Mesodermal cell (in vitro differentiated cells): ENCODE results near the gene COL6A2.
"Not testable (repeated sequence)": the region's sequence is repeated elsewhere in the genome, so short reads cannot be mapped to it uniquely, and the experiment has no call there.

Source experiments
- H3K27ac ChIP-seq: 2 replicates; pipeline ENCODE4 v1.7.0; 2013; ENCODE audit warnings: mild to moderate bottlenecking, low read depth, low read length, moderate library complexity; ENCODE audit not compliant: severe bottlenecking
- H3K36me3 ChIP-seq: 2 replicates; pipeline ENCODE4 v1.7.1; 2013; ENCODE audit warnings: mild to moderate bottlenecking, low read length, moderate library complexity; ENCODE audit not compliant: control insufficient read depth, insufficient read depth
- H3K4me1 ChIP-seq: one replicate; pipeline ENCODE4 v1.7.1; 2013; ENCODE audit warnings: mild to moderate bottlenecking, low read length; ENCODE audit not compliant: insufficient read depth, control insufficient read depth, poor library complexity, severe bottlenecking
- H3K4me3 ChIP-seq: 2 replicates; pipeline ENCODE4 v1.7.0; 2013; ENCODE audit warnings: low read length, control low read depth, mild to moderate bottlenecking; ENCODE audit not compliant: insufficient read depth, poor library complexity, severe bottlenecking; ENCODE audit errors: extremely low read depth
- H3K9me3 ChIP-seq: 2 replicates; pipeline ENCODE4 v1.7.1; 2013; ENCODE audit warnings: mild to moderate bottlenecking, low read length, moderate library complexity; ENCODE audit not compliant: control insufficient read depth
- WGBS, 2 experiments: methylation state at CpG; one replicate each; pipeline ENCODE4 v1.1.5; 2013; ENCODE audit warnings: missing lambda C conversion rate in 2 of 2; ENCODE audit not compliant: insufficient coverage in 2 of 2; 5-methylcytosine and 5-hydroxymethylcytosine counted together

Gene COL6A2

GRCh38 chr21:46067505-46068201, 30.3 kb upstream of the COL6A2 start:
- H3K27ac ChIP-seq: peak overlapping the region; percentile 47
- H3K4me3 ChIP-seq: no peak overlapping the region
- WGBS, 2 experiments: 90 to 95% methylated on average over 26 to 32 of the region's 32 CpGs
- peaks cover 4% of the 10 kb centered on the region for H3K9me3 ChIP-seq
- H3K4me1 ChIP-seq: peaks cover 6% of the 10 kb centered on the region
- H3K36me3 ChIP-seq: no peaks in the 10 kb centered on the region

DNA sequence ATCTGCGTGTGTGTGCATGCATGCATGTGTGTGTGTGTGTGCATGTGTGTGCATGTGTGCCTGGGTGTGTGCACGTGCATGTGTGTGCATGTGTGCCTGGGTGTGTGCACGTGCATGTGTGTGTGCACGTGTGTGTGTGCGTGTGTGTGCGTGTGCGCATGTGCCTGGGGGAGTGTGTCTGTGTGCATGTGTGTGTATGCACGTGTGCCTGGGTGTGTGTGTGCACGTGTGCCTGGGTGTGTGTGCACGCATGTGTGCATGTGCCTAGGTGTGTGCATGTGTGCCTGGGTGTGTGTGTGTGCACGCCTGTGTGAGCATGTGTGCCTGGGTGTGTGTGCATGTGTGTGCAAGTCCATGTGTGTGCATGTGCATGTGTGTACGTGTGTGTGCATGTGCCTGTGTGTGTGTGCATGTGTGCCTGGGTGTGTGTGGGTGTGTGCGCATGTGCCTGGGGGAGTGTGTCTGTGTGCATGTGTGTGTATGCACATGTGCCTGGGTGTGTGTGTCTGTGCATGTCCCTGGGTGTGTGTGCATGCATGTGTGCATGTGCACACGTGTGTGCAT, 29.3 kb upstream of the COL6A2 start:
- peaks cover 6% of the 10 kb centered on the region for H3K4me1 ChIP-seq
- H3K4me3 ChIP-seq: no peak overlapping the region
- 55 to 61% methylated on average over 7 to 9 of the region's 14 CpGs for WGBS, 2 experiments
- H3K9me3 ChIP-seq: no peaks in the 10 kb centered on the region
- no peak overlapping the region for H3K27ac ChIP-seq
- H3K36me3 ChIP-seq: no peaks in the 10 kb centered on the region

DNA sequence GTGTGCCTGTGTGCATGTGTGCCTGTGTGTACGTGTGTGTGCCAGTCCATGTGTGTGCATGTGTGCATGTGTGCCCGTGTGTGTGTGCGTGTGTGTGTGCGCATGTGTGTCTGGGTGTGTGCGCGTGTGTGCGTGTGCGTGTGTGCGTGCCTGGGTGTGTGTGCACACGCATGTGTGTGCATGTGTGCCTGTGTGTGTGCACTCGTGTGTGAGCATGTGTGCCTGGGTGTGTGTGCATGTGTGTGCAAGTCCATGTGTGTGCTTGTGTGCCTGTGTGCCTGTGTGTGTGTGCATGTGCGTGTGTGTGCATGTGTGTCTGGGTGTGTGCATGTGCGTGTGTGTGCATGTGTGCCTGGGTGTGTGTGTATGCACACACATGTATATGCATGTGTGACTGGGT, 28.7 kb upstream of the COL6A2 start:
- H3K4me1 ChIP-seq: peaks cover 6% of the 10 kb centered on the region
- H3K9me3 ChIP-seq: no peaks in the 10 kb centered on the region
- H3K27ac ChIP-seq: no peak overlapping the region
- no peaks in the 10 kb centered on the region for H3K36me3 ChIP-seq
- WGBS, 2 experiments: 72 to 100% methylated on average over 5 to 8 of the region's 13 CpGs
- no peak overlapping the region for H3K4me3 ChIP-seq

GRCh38 chr21:46069719-46070279, 28.1 kb upstream of the COL6A2 start:
- Histone ChIP-seq H3K4me1 (peaks cover 6% of the 10 kb centered on the region), H3K36me3 (no peaks in the 10 kb centered on the region), H3K27ac (no peak overlapping the region), H3K4me3 (no peak overlapping the region), H3K9me3 (no peaks in the 10 kb centered on the region)
- 89 to 91% methylated on average over 18 to 21 of the region's 21 CpGs for WGBS, 2 experiments

- no peaks in the 10 kb centered on the region for H3K9me3 ChIP-seq
- peaks cover 1% of the 10 kb centered on the region for H3K4me1 ChIP-seq
- WGBS, 2 experiments: 77 to 89% methylated on average over 12 to 13 of the region's 13 CpGs
- no peak overlapping the region for H3K27ac ChIP-seq
- H3K36me3 ChIP-seq: no peaks in the 10 kb centered on the region
- H3K4me3 ChIP-seq: no peak overlapping the region
These were observed 26.8 kb upstream of the COL6A2 start for GRCh38 chr21:46071082-46071481.

DNA sequence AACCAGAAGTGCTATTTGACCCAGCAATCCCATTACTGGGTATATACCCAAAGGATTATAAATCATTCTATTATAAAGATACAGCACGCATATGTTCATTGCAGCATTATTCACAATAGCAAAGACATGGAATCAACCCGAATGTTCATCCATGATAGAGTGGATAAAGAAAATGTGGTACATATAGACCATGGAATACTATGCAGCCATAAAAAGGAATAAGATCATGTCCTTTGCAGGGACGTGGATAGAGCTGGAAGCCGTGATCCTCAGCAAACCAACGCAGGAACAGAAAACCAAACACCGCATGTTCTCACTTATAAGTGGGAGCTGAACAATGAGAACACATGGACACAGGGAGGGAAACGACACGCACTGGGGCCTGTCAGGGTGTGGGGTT, 21.2 kb upstream of the COL6A2 start:
- H3K27ac ChIP-seq, H3K4me1 ChIP-seq, H3K9me3 ChIP-seq, H3K4me3 ChIP-seq, H3K36me3 ChIP-seq: not testable (repeated sequence)
- WGBS, 2 experiments: 87 to 97% methylated on average over 5 to 7 of the region's 8 CpGs

DNA sequence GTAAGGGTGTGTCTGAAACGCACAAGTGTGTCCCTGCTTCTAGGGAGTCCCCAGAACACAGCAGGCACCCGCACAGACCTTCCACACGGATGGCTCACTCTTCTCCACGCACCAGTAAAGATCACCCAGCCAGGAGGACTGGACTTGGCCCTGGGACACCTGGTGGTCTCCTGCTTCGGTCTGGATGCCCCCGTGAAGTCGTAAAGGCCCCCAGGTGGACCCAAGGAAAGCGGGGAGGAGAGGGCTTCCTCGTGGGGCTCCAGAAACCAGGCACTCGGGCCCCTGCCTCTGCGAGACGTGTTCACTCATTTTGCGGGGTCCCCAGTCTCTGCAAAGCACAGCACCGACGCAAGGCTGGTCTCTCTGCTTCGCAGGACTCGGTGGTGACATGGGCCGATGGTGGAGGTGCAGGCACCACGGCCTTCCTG, 20.2 kb upstream of the COL6A2 start:
- H3K9me3 ChIP-seq: no peaks in the 10 kb centered on the region
- H3K27ac ChIP-seq: no peak overlapping the region
- peaks cover 6% of the 10 kb centered on the region for H3K4me1 ChIP-seq
- H3K36me3 ChIP-seq: no peaks in the 10 kb centered on the region
- 95 to 96% methylated on average over 17 to 18 of the region's 19 CpGs for WGBS, 2 experiments
- no peak overlapping the region for H3K4me3 ChIP-seq

GRCh38 chr21:46078322-46078977, 19.5 kb upstream of the COL6A2 start:
- Histone ChIP-seq H3K4me1 (peaks cover 6% of the 10 kb centered on the region), H3K27ac (no peak overlapping the region), H3K9me3 (no peaks in the 10 kb centered on the region), H3K36me3 (no peaks in the 10 kb centered on the region), H3K4me3 (no peak overlapping the region)
- WGBS, 2 experiments: 95 to 96% methylated on average over 23 of the region's 23 CpGs

GRCh38 chr21:46078978-46079351, 18.9 kb upstream of the COL6A2 start:
- Histone ChIP-seq H3K4me3 (no peak overlapping the region), H3K9me3 (no peaks in the 10 kb centered on the region), H3K4me1 (peaks cover 9% of the 10 kb centered on the region), H3K27ac (peak overlapping the region; percentile 24), H3K36me3 (no peaks in the 10 kb centered on the region)
- WGBS, 2 experiments: 92 to 97% methylated on average over 6 of the region's 6 CpGs

DNA sequence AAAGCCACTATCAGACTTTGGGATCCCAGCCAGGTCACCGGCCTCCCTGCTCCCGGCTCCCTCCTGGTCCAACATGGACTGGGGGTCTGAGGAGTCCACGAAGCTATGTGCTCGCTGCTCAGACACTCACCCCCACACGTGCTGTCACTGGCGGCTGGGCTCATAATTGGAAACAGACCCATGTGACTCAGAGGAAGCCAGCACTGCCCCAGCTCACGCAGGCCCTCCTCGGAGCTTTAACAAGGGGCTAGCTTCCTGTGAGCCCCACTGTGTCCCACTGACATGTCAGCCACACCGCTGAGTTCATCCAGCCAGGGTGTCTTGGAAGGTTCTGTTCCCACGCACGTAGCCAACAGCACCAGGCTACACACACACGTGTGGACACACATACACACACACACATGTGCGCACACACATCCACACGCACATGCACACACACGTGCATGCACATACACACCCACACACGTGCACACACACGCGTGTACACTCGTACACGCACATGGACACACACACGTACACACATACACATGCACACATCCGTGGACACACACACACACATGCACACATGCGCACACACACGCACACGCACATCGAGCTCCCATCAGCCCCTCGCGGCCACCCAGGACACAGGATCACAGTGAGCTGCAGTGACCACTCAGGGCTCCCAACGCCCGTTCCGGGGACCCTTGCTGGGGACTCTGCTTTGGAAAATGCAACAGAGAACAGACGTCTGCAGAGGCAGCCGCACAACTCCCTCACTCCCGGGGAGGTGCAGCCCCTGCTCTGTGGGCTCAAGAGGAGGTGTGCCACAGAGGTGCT, 18.4 kb upstream of the COL6A2 start:
- Histone ChIP-seq H3K9me3 (no peaks in the 10 kb centered on the region), H3K4me1 (peaks cover 9% of the 10 kb centered on the region), H3K4me3 (no peak overlapping the region), H3K27ac (peak overlapping the region; percentile 41), H3K36me3 (no peaks in the 10 kb centered on the region)
- WGBS, 2 experiments: 93 to 96% methylated on average over 29 to 33 of the region's 34 CpGs
